Measurements from ENCODE around the gene PHGDH. TPM values are rescaled to one million over a fixed set of nuclear protein-coding genes. Genes with fewer than 3 reads are reported as not detected.

Gene PHGDH
- total and polyA plus RNA-seq, 2 of the 13 experiments (the other 11 are each of a cell fraction or from before 2014, with no cell fraction given): 95.8 to 133 TPM

- TF ChIP-seq SUZ12 (IDR thresholded peaks at IDR 0.05; ENCODE audit: low read depth, low read length) (no peak), ZNF816 (CRISPR knock-in tag; IDR thresholded peaks at IDR 0.05; ENCODE audit: borderline replicate concordance) (no peak), ZNF354B (CRISPR knock-in tag; IDR thresholded peaks at IDR 0.05) (no peak), AGO2 (optimal IDR thresholded peaks at IDR 0.05; ENCODE audit: low read depth, low read length) (no peak), CREB1 (IDR thresholded peaks at IDR 0.05) (0 out of 2 replicates have a peak, but pooled peaks have one; percentile 37), CREB1 (CRISPR knock-in tag; IDR thresholded peaks at IDR 0.05) (no peak), ZNF331 (CRISPR knock-in tag; IDR thresholded peaks at IDR 0.05) (no peak), CEBPB (IDR thresholded peaks at IDR 0.05; ENCODE audit: borderline replicate concordance, low read depth, low read length) (peak; percentile 11; the same call in 1 of the 2 replicates), ZNF33B (CRISPR knock-in tag; IDR thresholded peaks at IDR 0.05) (no peak), FOXK1 (CRISPR knock-in tag; IDR thresholded peaks at IDR 0.05; ENCODE audit: borderline replicate concordance, low read depth) (no peak), ZNF552 (CRISPR knock-in tag; IDR thresholded peaks at IDR 0.05; ENCODE audit: borderline replicate concordance) (no peak), ATF7 (IDR thresholded peaks at IDR 0.05) (peak; percentile 51), ATF7 (CRISPR knock-in tag; IDR thresholded peaks at IDR 0.05) (no peak), ZNF407 (CRISPR knock-in tag; IDR thresholded peaks at IDR 0.05; ENCODE audit: not compliant biosample characterization) (no peak), ZMAT3 (CRISPR knock-in tag; conservative IDR thresholded peaks at IDR 0.05) (no peak), HOXA9 (CRISPR knock-in tag; IDR thresholded peaks at IDR 0.05; ENCODE audit: borderline replicate concordance) (no peak)
- TF ChIP-seq, protein P1, sequence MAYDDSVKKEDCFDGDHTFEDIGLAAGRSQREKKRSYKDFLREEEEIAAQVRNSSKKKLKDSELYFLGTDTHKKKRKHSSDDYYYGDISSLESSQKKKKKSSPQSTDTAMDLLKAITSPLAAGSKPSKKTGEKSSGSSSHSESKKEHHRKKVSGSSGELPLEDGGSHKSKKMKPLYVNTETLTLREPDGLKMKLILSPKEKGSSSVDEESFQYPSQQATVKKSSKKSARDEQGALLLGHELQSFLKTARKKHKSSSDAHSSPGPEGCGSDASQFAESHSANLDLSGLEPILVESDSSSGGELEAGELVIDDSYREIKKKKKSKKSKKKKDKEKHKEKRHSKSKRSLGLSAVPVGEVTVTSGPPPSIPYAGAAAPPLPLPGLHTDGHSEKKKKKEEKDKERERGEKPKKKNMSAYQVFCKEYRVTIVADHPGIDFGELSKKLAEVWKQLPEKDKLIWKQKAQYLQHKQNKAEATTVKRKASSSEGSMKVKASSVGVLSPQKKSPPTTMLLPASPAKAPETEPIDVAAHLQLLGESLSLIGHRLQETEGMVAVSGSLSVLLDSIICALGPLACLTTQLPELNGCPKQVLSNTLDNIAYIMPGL (CRISPR knock-in tag; IDR thresholded peaks at IDR 0.05; ENCODE audit: borderline replicate concordance in 1 of 2, low read depth in 1 of 2): no peak
- TF ChIP-seq, protein P2, sequence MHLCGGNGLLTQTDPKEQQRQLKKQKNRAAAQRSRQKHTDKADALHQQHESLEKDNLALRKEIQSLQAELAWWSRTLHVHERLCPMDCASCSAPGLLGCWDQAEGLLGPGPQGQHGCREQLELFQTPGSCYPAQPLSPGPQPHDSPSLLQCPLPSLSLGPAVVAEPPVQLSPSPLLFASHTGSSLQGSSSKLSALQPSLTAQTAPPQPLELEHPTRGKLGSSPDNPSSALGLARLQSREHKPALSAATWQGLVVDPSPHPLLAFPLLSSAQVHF (CRISPR knock-in tag; IDR thresholded peaks at IDR 0.05): no peak
Observed at GRCh38 chr1:119781434-119782210, 69.9 kb downstream of the PHGDH start (continued).

Measured in HepG2 (cell line).